Activated T-cell treated with anti-CD3 and anti-CD28 coated beads, Interleukin-2, amount 50 U/mL, for 4 hours (primary cell): ENCODE measurements around the gene RIBC2. TPM values are rescaled to one million over a fixed set of nuclear protein-coding genes. Genes with fewer than 3 reads are reported as not detected.

Source experiments
- ATAC-seq, 2 donors: fragments of 200-7000 bp; cut with Tn5 transposase; one replicate each; pipeline ENCODE4 v1.10.0; 2021
- DNase-seq: peaks from one replicate; pipeline ENCODE4 v3.0.0-alpha.2; 2020
- H3K27me3 Mint-ChIP-seq: one replicate; pipeline ENCODE4 v1.8.0; 2021; ENCODE audit warnings: low read depth, mixed read lengths
- H3K36me3 Mint-ChIP-seq: one replicate; pipeline ENCODE4 v1.8.0; 2022; ENCODE audit warnings: mixed read lengths; ENCODE audit not compliant: insufficient read depth
- H3K4me1 Mint-ChIP-seq: one replicate; pipeline ENCODE4 v1.8.0; 2021; ENCODE audit warnings: low read depth, mixed read lengths
- H3K4me3 Mint-ChIP-seq: one replicate; pipeline ENCODE4 v1.8.0; 2021; ENCODE audit warnings: mild to moderate bottlenecking, moderate library complexity, mixed read lengths
- H3K9me3 Mint-ChIP-seq: one replicate; pipeline ENCODE4 v1.8.0; 2021; ENCODE audit warnings: mixed read lengths
- total RNA-seq, 3 donors: library from RNA; stranded (reverse); gene quantifications; one replicate each; pipeline ENCODE4 v1.2.1, GENCODE V29; 2021

Gene RIBC2
- total RNA-seq, 3 donors from 2014 or later: 1.3 to 3.7 (median 2.5) TPM

DNA sequence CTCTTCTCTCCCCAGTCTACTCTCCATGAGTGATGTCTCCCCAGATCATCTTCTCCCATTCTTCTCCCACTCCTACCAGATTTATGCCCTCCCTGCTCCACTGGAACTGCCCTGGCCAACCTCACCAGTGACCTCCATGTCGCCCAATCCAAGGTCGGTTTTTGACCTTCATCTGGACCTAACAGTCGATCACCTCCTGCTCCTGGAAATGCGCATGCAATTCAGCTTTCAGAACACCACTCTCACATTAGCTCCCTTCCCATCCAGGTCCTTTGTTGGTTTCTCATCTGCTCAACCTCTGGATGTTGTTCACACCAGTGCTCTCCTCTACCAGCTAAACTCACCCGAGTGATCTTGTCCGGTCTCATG lies 5.3 kb downstream of the RIBC2 start:
- Mint-ChIP-seq H3K4me3 (no peak overlapping the region), H3K9me3 (no peaks in the 10 kb centered on the region), H3K4me1 (peaks cover 3% of the 10 kb centered on the region), H3K27me3 (no peaks in the 10 kb centered on the region), H3K36me3 (no peaks in the 10 kb centered on the region)
- ATAC-seq: no peak
- DNase-seq: no peak

DNA sequence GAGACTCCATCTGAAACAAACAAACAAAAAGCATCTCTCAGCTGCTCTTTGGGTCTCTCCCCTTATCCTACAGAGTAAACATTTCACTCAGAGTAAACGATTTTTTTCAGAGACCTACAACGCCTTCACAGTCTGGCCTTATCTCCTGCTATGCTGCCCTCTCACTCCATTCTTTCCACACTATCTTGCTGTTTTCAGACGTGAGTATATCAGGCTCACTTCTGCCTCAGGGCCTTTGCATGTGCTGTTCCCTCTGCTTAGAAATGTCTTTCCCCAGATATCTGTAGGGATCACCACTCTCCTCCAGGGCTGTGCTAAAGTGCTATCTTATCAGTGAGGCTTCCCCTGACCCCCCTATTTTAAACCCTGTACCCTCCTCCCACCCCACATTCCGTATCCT lies 6.5 kb downstream of the RIBC2 start:
- H3K36me3 Mint-ChIP-seq: no peaks in the 10 kb centered on the region
- no peak overlapping the region for H3K4me3 Mint-ChIP-seq
- DNase-seq (no peak), ATAC-seq (no peak)
- H3K9me3 Mint-ChIP-seq: no peaks in the 10 kb centered on the region
- H3K4me1 Mint-ChIP-seq: no peaks in the 10 kb centered on the region
- no peaks in the 10 kb centered on the region for H3K27me3 Mint-ChIP-seq

DNA sequence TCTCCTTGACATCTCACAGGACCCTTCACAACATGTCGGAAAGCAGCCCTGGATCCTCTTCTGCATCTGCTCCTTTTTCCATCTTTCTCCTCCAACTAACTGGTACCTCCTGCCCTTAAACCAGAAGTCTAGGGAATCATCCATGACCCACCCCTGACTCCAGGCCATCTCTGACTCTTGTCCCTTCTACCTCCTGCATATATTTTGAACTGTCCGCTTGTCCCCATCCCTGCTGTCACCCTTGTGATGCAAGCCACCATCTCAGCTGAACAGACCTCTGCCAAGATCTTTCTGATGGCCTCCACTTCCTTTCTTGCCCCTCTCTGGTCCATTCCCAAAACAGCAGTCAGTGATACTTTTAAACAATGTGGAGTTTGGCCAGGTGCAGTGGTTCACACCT lies 7.0 kb downstream of the RIBC2 start:
- Mint-ChIP-seq H3K36me3 (no peaks in the 10 kb centered on the region), H3K4me1 (no peaks in the 10 kb centered on the region), H3K4me3 (no peak overlapping the region), H3K27me3 (no peaks in the 10 kb centered on the region), H3K9me3 (no peaks in the 10 kb centered on the region)
- ATAC-seq: no peak
- DNase-seq: no peak

DNA sequence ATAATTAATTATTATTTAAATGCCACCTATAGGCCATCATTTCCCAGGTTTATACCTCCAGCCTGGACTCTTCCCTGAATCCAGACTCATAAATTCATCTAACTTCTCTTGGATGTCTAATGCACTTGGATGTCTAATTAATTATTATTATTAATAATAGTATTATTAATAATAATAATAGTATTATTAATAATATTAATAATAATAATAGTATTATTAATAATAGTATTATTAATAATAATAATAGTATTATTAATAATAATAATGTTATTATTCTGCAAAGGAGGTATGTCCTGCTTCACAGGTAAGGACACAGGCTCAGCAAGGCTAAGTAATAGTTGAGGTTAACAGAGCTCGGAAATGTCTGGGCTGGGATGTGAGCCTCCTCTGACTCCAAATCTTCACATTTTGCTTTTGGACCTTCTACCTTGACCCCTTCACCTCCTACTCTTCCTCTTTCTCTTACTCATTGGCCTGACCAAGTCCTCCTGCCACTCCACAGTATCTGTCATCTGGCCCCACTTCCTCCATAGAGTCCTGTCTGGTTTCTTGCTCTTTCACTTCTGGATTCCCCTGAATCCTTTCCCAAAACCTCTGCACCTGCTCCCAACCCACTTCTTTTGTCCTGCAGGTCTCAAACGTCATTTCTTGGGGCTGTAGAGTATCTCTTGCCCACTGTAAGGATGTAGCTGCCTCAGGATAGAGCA lies 8.0 kb downstream of the RIBC2 start:
- Mint-ChIP-seq H3K4me3 (no peak overlapping the region), H3K4me1 (no peaks in the 10 kb centered on the region), H3K36me3 (no peaks in the 10 kb centered on the region), H3K27me3 (no peaks in the 10 kb centered on the region), H3K9me3 (no peaks in the 10 kb centered on the region)
- DNase-seq: no peak
- ATAC-seq: no peak

DNA sequence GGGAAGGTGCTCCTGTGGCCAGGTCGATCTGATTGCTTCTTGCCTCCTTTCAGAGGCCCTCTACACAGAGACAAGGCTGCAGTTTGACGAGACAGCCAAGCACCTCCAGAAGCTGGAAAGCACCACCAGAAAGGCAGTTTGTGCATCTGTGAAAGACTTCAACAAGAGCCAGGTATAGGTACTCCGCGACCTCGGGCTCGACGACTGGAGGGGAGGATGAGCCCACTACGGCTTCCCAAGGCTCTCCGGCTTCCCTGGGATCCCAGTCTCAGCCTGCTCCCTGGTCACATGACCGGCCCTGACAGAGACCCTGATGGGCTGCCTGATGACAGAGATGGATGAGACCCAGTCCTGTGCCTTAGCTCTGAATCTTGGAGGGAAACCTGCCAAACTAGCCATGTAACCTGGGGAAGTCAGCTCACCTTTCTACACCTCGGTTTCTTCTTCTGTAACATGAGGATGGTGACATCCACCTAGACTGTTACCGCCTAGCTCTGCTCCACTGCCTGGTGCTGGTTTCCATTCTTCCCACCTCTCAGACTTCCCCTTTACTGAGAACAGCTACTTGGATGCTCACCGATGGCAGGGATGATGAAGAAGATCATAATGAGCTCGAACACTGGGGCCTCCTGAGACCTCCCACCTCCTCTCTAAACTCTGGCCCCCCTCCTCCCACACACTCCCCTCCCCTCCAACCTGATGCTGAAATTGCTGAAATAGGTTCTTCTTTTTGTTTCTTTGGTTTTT lies 8.9 kb downstream of the RIBC2 start:
- ATAC-seq: no peak
- H3K4me3 Mint-ChIP-seq: no peak overlapping the region

DNA sequence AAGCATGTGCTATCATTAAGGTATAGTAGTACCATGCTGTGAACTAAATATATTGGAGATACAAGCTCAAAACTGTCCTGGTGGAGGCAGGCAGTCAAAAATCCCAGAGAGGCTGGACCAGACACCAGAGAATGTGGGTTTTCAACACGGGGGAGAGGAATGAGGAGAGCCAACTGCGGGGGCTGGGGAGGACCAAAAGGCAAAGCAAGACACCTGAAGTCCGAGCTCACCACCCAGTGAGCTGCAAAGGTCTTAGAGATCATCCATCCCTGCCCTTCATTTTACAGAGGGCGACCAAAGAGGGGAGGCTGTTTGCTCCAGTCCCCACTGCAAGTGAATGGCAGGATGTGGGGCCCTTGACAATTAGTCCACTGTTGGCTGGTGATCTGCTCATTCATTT lies 10.0 kb downstream of the RIBC2 start:
- DNase-seq: no peak
- no peak overlapping the region for H3K4me3 Mint-ChIP-seq
- ATAC-seq: no peak
- H3K36me3 Mint-ChIP-seq: no peaks in the 10 kb centered on the region
- no peaks in the 10 kb centered on the region for H3K4me1 Mint-ChIP-seq
- peaks cover 3% of the 10 kb centered on the region for H3K9me3 Mint-ChIP-seq
- H3K27me3 Mint-ChIP-seq: no peaks in the 10 kb centered on the region

More for the DNA sequence above, 8.9 kb downstream of the RIBC2 start:
- DNase-seq: no peak
- Mint-ChIP-seq H3K27me3 (no peaks in the 10 kb centered on the region), H3K9me3 (peaks cover 3% of the 10 kb centered on the region), H3K4me1 (no peaks in the 10 kb centered on the region), H3K36me3 (no peaks in the 10 kb centered on the region)

DNA sequence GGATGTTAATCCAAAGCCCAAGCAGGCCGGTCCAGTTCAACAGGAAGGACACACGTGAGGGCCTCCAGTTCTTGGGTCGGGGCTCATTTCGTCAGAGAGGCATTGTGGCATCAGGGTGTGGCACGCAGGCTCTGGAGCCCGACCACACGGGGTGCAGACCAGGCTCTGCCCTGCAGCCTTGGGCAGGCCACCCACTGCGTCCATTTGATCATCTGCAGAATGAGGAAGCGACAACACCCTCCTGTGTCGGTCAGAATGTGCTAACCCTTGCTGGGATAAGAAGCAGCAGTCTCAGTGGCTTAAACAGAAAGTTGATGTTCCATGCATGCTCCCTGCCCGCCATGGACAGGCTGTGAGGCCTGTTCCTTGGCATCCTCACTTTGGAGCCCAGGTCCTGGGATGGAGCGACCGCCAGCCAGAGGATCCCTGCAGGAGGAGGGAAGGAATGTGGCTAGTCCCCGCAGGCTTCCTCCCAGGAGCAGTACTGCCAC lies 10.8 kb downstream of the RIBC2 start:
- ATAC-seq (no peak), DNase-seq (no peak)
- Mint-ChIP-seq H3K27me3 (no peaks in the 10 kb centered on the region), H3K4me3 (no peak overlapping the region), H3K36me3 (no peaks in the 10 kb centered on the region), H3K4me1 (no peaks in the 10 kb centered on the region), H3K9me3 (peaks cover 3% of the 10 kb centered on the region)

DNA sequence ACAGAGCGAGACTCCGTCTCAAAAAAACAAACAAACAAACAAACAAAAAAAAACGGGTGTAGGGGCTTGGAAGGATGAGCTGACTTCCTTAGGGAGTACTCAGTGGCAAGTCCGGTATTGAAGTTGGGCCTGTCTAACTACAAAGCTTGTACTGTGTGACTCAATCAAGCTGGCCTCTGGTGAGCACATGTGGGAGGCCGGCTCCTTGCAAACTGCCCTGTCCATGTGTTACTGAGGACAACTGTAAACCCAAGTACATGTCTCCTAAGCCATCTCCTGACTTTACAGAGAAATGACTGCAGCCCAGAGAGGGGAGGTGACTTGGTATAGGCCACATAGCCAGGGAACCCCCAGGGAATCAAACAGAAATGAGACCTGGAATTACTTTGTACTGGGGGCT lies 11.6 kb downstream of the RIBC2 start:
- Mint-ChIP-seq H3K9me3 (peaks cover 3% of the 10 kb centered on the region), H3K4me1 (no peaks in the 10 kb centered on the region), H3K27me3 (no peaks in the 10 kb centered on the region), H3K36me3 (no peaks in the 10 kb centered on the region), H3K4me3 (no peak overlapping the region)
- ATAC-seq (no peak), DNase-seq (no peak)

DNA sequence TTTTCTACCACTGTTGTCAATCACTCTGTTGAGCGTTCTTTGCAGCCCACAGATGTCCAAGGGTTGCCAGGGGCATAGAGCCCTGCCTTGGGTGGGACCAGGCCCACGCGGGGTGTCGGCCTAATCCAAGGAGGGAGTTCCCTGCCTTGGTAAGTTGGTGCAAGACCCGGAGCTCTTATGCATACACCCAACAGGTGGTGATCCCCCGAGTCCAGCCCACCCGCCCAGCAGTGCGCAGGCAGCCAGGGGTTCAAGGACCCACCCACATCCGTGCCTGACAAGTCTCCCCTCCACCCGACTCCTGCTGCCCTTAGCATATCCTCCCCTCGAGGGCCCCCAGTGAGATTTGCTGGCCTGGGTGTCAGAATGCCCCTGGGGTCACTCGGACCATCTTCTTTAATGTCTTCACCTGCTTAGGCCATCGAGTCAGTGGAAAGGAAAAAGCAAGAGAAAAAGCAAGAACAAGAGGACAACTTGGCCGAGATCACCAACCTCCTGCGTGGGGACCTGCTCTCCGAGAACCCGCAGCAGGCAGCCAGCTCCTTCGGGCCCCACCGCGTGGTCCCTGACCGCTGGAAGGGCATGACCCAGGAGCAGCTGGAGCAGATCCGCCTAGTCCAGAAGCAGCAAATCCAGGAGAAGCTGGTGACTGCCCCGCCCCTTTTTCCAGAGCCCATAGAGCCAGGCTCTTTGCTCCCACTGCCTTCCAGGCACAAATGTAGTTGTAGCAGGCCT lies 12.2 kb downstream of the RIBC2 start:
- Mint-ChIP-seq H3K4me3 (no peak overlapping the region), H3K36me3 (no peaks in the 10 kb centered on the region), H3K4me1 (no peaks in the 10 kb centered on the region), H3K27me3 (no peaks in the 10 kb centered on the region), H3K9me3 (peaks cover 3% of the 10 kb centered on the region)
- DNase-seq: no peak
- no peak for ATAC-seq

DNA sequence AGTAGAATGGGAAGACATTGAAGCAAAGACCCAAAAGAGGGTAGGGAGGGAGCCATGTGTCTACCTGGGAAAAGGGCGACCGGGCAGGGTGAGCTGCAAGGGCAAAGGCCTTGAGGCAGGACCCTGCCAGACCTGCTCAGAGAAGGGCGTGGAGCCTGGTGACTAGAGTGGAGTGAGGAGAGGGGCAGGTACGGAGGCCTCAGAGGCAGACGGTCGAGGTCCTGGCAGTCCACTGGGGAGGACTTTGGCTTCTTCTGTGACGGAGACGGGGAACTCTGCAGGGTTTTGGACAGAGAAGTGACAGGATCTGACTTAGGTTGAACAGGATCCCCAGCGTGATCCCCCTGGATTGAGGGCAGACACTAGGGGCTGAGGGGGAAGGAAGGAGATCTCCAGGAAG lies 12.9 kb downstream of the RIBC2 start:
- H3K4me1 Mint-ChIP-seq: no peaks in the 10 kb centered on the region
- DNase-seq: no peak

DNA sequence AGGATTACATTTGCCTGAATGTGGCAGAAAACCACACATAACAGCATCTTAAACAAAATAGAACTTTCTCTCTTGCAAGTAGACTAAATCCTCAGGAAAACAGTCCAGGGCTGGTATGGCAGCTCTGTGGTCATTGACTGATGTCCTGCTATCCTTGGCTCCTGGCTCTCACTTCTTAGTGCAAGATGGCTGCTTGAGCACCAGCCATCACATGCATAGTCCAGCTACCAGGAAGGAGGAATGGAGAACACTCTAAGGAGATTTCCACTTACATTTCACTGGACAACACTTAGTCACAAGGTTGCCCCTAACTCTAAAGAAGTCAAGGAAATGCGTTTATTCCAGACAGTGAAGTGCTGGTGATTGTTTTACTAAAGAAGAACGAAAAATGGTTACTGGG lies 13.6 kb downstream of the RIBC2 start:
- no peaks in the 10 kb centered on the region for H3K27me3 Mint-ChIP-seq
- ATAC-seq: no peak
- H3K36me3 Mint-ChIP-seq: no peaks in the 10 kb centered on the region
- peaks cover 3% of the 10 kb centered on the region for H3K9me3 Mint-ChIP-seq
- DNase-seq: no peak
- H3K4me3 Mint-ChIP-seq: no peak overlapping the region
- H3K4me1 Mint-ChIP-seq: no peaks in the 10 kb centered on the region

More for the DNA sequence above, 12.9 kb downstream of the RIBC2 start:
- peaks cover 3% of the 10 kb centered on the region for H3K9me3 Mint-ChIP-seq
- H3K27me3 Mint-ChIP-seq: no peaks in the 10 kb centered on the region
- no peak overlapping the region for H3K4me3 Mint-ChIP-seq
- no peak for ATAC-seq
- H3K36me3 Mint-ChIP-seq: no peaks in the 10 kb centered on the region

DNA sequence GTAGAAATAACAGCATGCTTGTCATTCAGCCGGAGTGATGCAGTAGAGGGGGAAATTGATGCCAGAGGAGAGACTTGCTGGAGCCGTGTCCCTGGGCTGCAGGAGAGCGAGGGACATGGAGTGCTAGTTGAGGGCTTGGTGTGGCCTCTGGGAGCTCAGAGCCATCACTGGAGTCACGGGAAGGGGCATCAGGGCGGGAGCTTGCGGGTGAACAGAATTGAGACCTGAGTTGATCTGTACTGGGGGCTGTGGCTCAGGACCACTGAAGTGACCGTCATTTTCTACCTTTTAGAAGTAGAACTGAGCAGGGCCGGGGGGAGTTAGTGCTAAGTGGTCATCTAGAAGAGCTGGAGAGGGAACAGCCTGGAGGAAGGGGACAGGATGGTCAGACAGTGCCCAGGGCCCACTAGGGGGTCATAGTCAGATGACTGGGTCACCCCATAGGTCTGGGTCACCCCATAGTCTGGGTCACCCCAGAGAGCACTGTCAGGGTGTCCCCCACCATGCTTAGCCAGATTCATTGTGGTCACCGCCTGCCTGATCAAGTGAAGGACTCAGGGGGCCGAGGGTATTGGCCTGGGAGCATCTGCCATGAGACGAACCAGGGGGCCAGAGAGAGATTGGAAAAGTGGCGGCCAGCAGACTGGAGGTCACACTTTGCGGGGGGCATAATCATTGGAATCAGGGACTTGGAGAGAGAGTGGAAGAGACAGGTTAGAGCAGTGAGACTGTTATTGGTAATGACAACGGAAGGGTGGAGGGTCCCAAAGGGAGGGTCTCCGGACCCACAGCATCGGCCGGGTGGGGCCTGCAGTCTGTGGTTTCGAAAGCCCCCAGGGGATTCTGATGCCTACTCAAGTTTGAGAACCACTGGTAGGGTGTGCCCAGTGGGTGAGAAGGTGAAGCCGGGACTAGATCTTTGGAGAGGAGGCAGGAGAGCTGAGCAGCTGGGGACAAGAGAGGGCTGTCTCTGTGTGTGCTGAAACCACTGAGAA lies 15.2 kb downstream of the RIBC2 start:
- ATAC-seq: no peak
- Mint-ChIP-seq H3K4me3 (no peak overlapping the region), H3K9me3 (peaks cover 3% of the 10 kb centered on the region), H3K27me3 (no peaks in the 10 kb centered on the region), H3K4me1 (no peaks in the 10 kb centered on the region), H3K36me3 (no peaks in the 10 kb centered on the region)
- DNase-seq: no peak

DNA sequence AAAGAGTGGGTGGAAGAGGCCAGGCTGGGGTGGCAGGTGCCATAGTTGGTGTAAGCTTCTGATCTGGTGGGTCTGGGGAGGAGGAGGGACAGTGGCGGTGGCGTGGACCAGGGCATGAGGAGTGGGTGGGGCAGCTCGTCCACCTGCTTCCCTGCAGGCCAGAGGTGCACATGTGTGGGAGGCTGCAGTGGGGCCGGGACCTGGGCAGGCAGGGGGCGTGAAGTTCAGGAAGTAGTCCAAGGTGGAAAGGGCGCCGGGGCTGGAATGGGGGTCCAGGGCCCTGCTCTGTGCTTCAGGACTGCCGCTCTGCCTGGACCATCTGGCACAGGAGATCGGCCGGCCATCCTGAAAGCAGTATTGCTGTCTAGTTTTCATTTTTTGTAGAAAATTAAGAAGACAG lies 15.9 kb downstream of the RIBC2 start:
- ATAC-seq (no peak), DNase-seq (no peak)
- Mint-ChIP-seq H3K4me1 (no peaks in the 10 kb centered on the region), H3K36me3 (no peaks in the 10 kb centered on the region), H3K4me3 (no peak overlapping the region), H3K9me3 (peaks cover 3% of the 10 kb centered on the region), H3K27me3 (no peaks in the 10 kb centered on the region)
